SK-N-SH (cell line): ENCODE data around the gene NDUFA9. TPM values are rescaled to one million over a fixed set of nuclear protein-coding genes. Genes with fewer than 3 reads are reported as not detected.

Source experiments
- CTCF ChIA-PET: fragments of 300-600, 350-600 bp; formaldehyde crosslinking; extraction: SDS; loops from one replicate; lab custom pipeline; 2021; lab: Yijun Ruan, JAX
- POLR2A ChIA-PET: fragments of 350-600 bp; sonication (Branson Sonifier 250); formaldehyde crosslinking; extraction: SDS; loops from one replicate; lab custom pipeline; 2020; ENCODE audit warnings: antibody characterized with exemption, inconsistent platforms; lab: Yijun Ruan, JAX
- DNase-seq: peaks from one replicate; pipeline ENCODE4 v3.0.0; 2012
- H2AFZ ChIP-seq: fragments of 200-600 bp; sonication (generic); 2 replicates; pipeline ENCODE4 v1.8.1; 2016; ENCODE audit warnings: antibody characterized with exemption, mild to moderate bottlenecking, low read depth
- H3F3A ChIP-seq: fragments of 200-600 bp; sonication (generic); replicated peaks from 2 replicates; pipeline ENCODE3; 2016; ENCODE audit warnings: antibody characterized with exemption, mild to moderate bottlenecking; ENCODE audit not compliant: insufficient read depth
- H3K27ac ChIP-seq, 2 experiments: fragments of 200-500 bp in 1 of 2; fragments of 200-600 bp in 1 of 2; sonication (Bioruptor generic) in 1 of 2; sonication (generic), shearing (Covaris generic) in 1 of 2; 2 replicates each; pipeline versions ENCODE4 v1.5.1 to v1.6.1; 2014 to 2016; ENCODE audit warnings: low read depth in 2 of 2, inconsistent platforms in 1 of 2, low read length in 1 of 2, mild to moderate bottlenecking in 1 of 2, mixed read lengths in 1 of 2
- H3K27me3 ChIP-seq: fragments of 200-600 bp; sonication (generic), shearing (Covaris generic); 2 replicates; pipeline ENCODE4 v1.6.1; 2016; ENCODE audit warnings: mixed run types; ENCODE audit not compliant: insufficient read depth
- H3K36me3 ChIP-seq, 2 experiments: fragments of 200-500 bp in 1 of 2; fragments of 200-600 bp in 1 of 2; sonication (Bioruptor generic) in 1 of 2; sonication (generic) in 1 of 2; replicated peaks in 1 of 2; 2 replicates each; pipeline versions ENCODE3 to v1.5.1; 2014 to 2016; ENCODE audit warnings: low read length in 1 of 2, mild to moderate bottlenecking in 1 of 2; ENCODE audit not compliant: insufficient read depth in 2 of 2, control insufficient read depth in 1 of 2
- H3K4me1 ChIP-seq, 2 experiments: fragments of 200-500 bp in 1 of 2; fragments of 200-600 bp in 1 of 2; sonication (Bioruptor generic) in 1 of 2; sonication (generic), shearing (Covaris generic) in 1 of 2; 2 replicates each; pipeline versions ENCODE4 v1.5.1 to v1.6.1; 2014 to 2016; ENCODE audit warnings: low read depth in 1 of 2, low read length in 1 of 2, mixed run types in 1 of 2; ENCODE audit not compliant: insufficient read depth in 2 of 2, control insufficient read depth in 1 of 2
- H3K4me2 ChIP-seq: fragments of 200-600 bp; sonication (generic), shearing (Covaris generic); 2 replicates; pipeline ENCODE4 v1.6.1; 2017; ENCODE audit warnings: mixed run types
- H3K4me3 ChIP-seq, 2 experiments: fragments of 200-500 bp in 1 of 2; fragments of 200-600 bp in 1 of 2; sonication (Bioruptor generic) in 1 of 2; sonication (generic), shearing (Covaris generic) in 1 of 2; 2 replicates each; pipeline versions ENCODE4 v1.5.1 to v1.8.1; 2014 to 2016; ENCODE audit warnings: low read depth in 2 of 2, inconsistent platforms in 1 of 2, low read length in 1 of 2, mild to moderate bottlenecking in 1 of 2, mixed read lengths in 1 of 2, moderate library complexity in 1 of 2
- H3K79me2 ChIP-seq: fragments of 200-600 bp; sonication (generic); 2 replicates; pipeline ENCODE4 v1.8.1; 2017; ENCODE audit warnings: mild to moderate bottlenecking; ENCODE audit not compliant: insufficient read depth
- H3K9ac ChIP-seq: fragments of 200-600 bp; sonication (generic); 2 replicates; pipeline ENCODE4 v1.6.1; 2017; ENCODE audit warnings: mixed run types
- H3K9me2 ChIP-seq: fragments of 200-600 bp; sonication (generic); 2 replicates; pipeline ENCODE4 v1.6.1; 2017; ENCODE audit warnings: mixed run types
- H3K9me3 ChIP-seq: fragments of 200-600 bp; sonication (generic); 2 replicates; pipeline ENCODE4 v1.6.1; 2017; ENCODE audit warnings: mixed run types, mild to moderate bottlenecking, moderate library complexity
- H4K20me1 ChIP-seq: fragments of 200-600 bp; sonication (generic); 2 replicates; pipeline ENCODE4 v1.6.1; 2017; ENCODE audit warnings: mild to moderate bottlenecking, mixed run types; ENCODE audit not compliant: insufficient read depth
- CHD2 ChIP-seq: fragments of 150-350 bp; IDR thresholded peaks from 2 replicates; pipeline ENCODE4 v1.6.1; 2018; ENCODE audit warnings: low read length; ENCODE audit not compliant: partially characterized antibody
- EZH2phosphoT487 ChIP-seq: fragments of 200-600 bp; sonication (generic); IDR thresholded peaks from 2 replicates; pipeline ENCODE4 v1.6.1; 2017; ENCODE audit warnings: low read depth, mixed run types, mild to moderate bottlenecking, antibody characterized with exemption, moderate library complexity, borderline replicate concordance
- FOXM1 ChIP-seq: IDR thresholded peaks from 2 replicates; pipeline ENCODE4 v1.4.0; 2012; ENCODE audit warnings: low read depth, mild to moderate bottlenecking
- MEF2A ChIP-seq: IDR thresholded peaks from 2 replicates; pipeline ENCODE4 v1.4.0; 2012; ENCODE audit warnings: low read depth, borderline replicate concordance
- NFIC ChIP-seq: IDR thresholded peaks from 2 replicates; pipeline ENCODE4 v1.4.0; 2012; ENCODE audit warnings: borderline replicate concordance
- NRF1 ChIP-seq: IDR thresholded peaks from 2 replicates; pipeline ENCODE4 v1.6.1; 2012; ENCODE audit warnings: low read depth, mild to moderate bottlenecking, low read length
- RCOR1 ChIP-seq: fragments of 150-350 bp; IDR thresholded peaks from 2 replicates; pipeline ENCODE4 v1.6.1; 2017; ENCODE audit warnings: antibody characterized with exemption, low read length
- RFX5 ChIP-seq: IDR thresholded peaks from 2 replicates; pipeline ENCODE4 v1.6.1; 2012; ENCODE audit warnings: mild to moderate bottlenecking, improper control_type of control experiment, low read length
- SIN3A ChIP-seq: IDR thresholded peaks from 2 replicates; pipeline ENCODE4 v1.6.1; 2012; ENCODE audit warnings: low read depth, mild to moderate bottlenecking, low read length, moderate library complexity, borderline replicate concordance
- TEAD4 ChIP-seq: IDR thresholded peaks from 2 replicates; pipeline ENCODE4 v1.4.0; 2012; ENCODE audit warnings: mild to moderate bottlenecking, borderline replicate concordance; ENCODE audit not compliant: insufficient read depth
- YY1 ChIP-seq: IDR thresholded peaks from 2 replicates; pipeline ENCODE4 v1.4.0; 2012; ENCODE audit warnings: low read depth, mild to moderate bottlenecking
- ZBTB33 ChIP-seq: IDR thresholded peaks from 2 replicates; pipeline ENCODE4 v1.4.0; 2012; ENCODE audit warnings: low read depth, borderline replicate concordance
- WGBS: methylation state at CpG from one replicate; pipeline ENCODE4 v1.1.6; 2017; ENCODE audit warnings: low lambda C conversion rate; 5-methylcytosine and 5-hydroxymethylcytosine counted together
- polyA plus RNA-seq, 3 experiments: library from polyadenylated mRNA; depleted of rRNA; stranded (reverse); fragments of >200 nt; gene quantifications; 2 replicates each; pipeline ENCODE4 v1.2.3, GENCODE V29; 2012
- TF ChIP-seq, protein P1 (sequence below): fragments of 200-600 bp; sonication (generic); IDR thresholded peaks from 2 replicates; pipeline ENCODE4 v1.6.1; 2017; ENCODE audit warnings: antibody characterized with exemption, mild to moderate bottlenecking, moderate library complexity
- TF ChIP-seq, protein P2 (sequence below): IDR thresholded peaks from 2 replicates; pipeline ENCODE4 v1.4.0; 2012; ENCODE audit warnings: low read depth, borderline replicate concordance
- TF ChIP-seq, protein P3 (sequence below): IDR thresholded peaks from 2 replicates; pipeline ENCODE4 v1.4.0; 2012; ENCODE audit warnings: low read depth

NDUFA9 gene
- polyA plus RNA-seq, 1 of the 3 experiments (the other 2 are of a cell fraction): 53.0 TPM

DNA sequence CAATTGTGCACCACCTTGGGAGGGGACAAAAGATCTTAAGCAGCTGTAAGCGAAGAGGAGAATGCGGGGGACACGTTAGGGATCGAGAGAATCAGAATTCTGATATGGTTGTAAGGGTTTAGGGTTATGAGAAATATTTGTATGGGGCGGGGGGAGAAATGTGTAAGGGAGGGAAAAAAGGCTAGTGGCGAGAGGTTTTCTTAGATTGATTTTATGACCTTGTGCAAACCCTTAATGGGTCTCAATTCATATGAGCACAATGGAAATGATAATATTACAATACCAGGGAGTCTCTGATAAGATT lies 396 bp downstream of the NDUFA9 start:
- H2AFZ ChIP-seq: peak overlapping the region; percentile 92
- peaks cover 7% of the 10 kb centered on the region for H3F3A ChIP-seq
- 0% methylated on average over 6 of the region's 6 CpGs for WGBS
- no peaks in the 10 kb centered on the region for H4K20me1 ChIP-seq
- H3K4me1 ChIP-seq: peaks cover 10 to 13% of the 10 kb centered on the region in 2 experiments; a peak in 3 of 4 replicates
- no peak for TF ChIP-seq SIN3A
- no peak for TF ChIP-seq EZH2phosphoT487
- no peak for TF ChIP-seq MEF2A
- no peak for TF ChIP-seq NFIC
- TF ChIP-seq, protein P1, sequence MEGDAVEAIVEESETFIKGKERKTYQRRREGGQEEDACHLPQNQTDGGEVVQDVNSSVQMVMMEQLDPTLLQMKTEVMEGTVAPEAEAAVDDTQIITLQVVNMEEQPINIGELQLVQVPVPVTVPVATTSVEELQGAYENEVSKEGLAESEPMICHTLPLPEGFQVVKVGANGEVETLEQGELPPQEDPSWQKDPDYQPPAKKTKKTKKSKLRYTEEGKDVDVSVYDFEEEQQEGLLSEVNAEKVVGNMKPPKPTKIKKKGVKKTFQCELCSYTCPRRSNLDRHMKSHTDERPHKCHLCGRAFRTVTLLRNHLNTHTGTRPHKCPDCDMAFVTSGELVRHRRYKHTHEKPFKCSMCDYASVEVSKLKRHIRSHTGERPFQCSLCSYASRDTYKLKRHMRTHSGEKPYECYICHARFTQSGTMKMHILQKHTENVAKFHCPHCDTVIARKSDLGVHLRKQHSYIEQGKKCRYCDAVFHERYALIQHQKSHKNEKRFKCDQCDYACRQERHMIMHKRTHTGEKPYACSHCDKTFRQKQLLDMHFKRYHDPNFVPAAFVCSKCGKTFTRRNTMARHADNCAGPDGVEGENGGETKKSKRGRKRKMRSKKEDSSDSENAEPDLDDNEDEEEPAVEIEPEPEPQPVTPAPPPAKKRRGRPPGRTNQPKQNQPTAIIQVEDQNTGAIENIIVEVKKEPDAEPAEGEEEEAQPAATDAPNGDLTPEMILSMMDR: no peak
- no peak for TF ChIP-seq RCOR1
- TF ChIP-seq, protein P2, sequence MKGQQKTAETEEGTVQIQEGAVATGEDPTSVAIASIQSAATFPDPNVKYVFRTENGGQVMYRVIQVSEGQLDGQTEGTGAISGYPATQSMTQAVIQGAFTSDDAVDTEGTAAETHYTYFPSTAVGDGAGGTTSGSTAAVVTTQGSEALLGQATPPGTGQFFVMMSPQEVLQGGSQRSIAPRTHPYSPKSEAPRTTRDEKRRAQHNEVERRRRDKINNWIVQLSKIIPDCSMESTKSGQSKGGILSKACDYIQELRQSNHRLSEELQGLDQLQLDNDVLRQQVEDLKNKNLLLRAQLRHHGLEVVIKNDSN: no peak
- TF ChIP-seq RFX5: no peak
- TF ChIP-seq CHD2: no peak
- TF ChIP-seq NRF1: no peak
- TF ChIP-seq, protein P3, sequence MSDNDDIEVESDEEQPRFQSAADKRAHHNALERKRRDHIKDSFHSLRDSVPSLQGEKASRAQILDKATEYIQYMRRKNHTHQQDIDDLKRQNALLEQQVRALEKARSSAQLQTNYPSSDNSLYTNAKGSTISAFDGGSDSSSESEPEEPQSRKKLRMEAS: no peak
- no peak for TF ChIP-seq YY1
- peak overlapping the region; percentile 84 for H3K9ac ChIP-seq
- H3K27ac ChIP-seq: peak overlapping the region; percentile 59 to 82; a peak in 3 of 4 replicates
- peaks cover 0 to 3% of the 10 kb centered on the region in 2 experiments for H3K36me3 ChIP-seq
- H3K4me2 ChIP-seq: peak overlapping the region; percentile 92
- POLR2A ChIA-PET: interaction anchor here (0.8 kb wide), 1 partner anchor 111 kb away, joined by 3 read pairs; a partner anchor contains a TSS
- H3K9me2 ChIP-seq: no peaks in the 10 kb centered on the region
- peaks cover 45% of the 10 kb centered on the region for H3K79me2 ChIP-seq
- CTCF ChIA-PET: interaction anchor here (0.9 to 3.2 kb wide), 6 partner anchors 12 to 111 kb away, joined by 3 to 16 read pairs (median 3); no protein-coding TSS in a partner anchor
- no peak for DNase-seq
- H3K4me3 ChIP-seq: peak overlapping the region; percentile 86 to 97
- no peaks in the 10 kb centered on the region for H3K9me3 ChIP-seq
- H3K27me3 ChIP-seq: no peaks in the 10 kb centered on the region

GRCh38 chr12:4653257-4653656 lies 4.3 kb downstream of the NDUFA9 start:
- H3F3A ChIP-seq: peaks cover 7% of the 10 kb centered on the region
- no peaks in the 10 kb centered on the region for H3K9me2 ChIP-seq
- no peaks in the 10 kb centered on the region for H3K27me3 ChIP-seq
- DNase-seq: no peak
- H3K4me2 ChIP-seq: no peak overlapping the region
- H3K4me1 ChIP-seq: peaks cover 10 to 12% of the 10 kb centered on the region in 2 experiments; a peak in 3 of 4 replicates
- CTCF ChIA-PET: no interaction called here
- TF ChIP-seq NFIC (no peak), NRF1 (no peak), SIN3A (no peak), FOXM1 (no peak), TEAD4 (no peak), ZBTB33 (no peak)
- TF ChIP-seq, protein P3: no peak
- H2AFZ ChIP-seq: no peak overlapping the region
- no peak overlapping the region for H3K9ac ChIP-seq
- no peak overlapping the region for H3K27ac ChIP-seq
- no peaks in the 10 kb centered on the region for H3K9me3 ChIP-seq
- H3K4me3 ChIP-seq: no peak overlapping the region
- H3K79me2 ChIP-seq: peaks cover 45% of the 10 kb centered on the region
- no peaks in the 10 kb centered on the region for H4K20me1 ChIP-seq
- POLR2A ChIA-PET: no interaction called here
- H3K36me3 ChIP-seq: peaks cover 27 to 42% of the 10 kb centered on the region in 2 experiments
